Transverse colon (tissue), 3 donors: ENCODE results near the gene ATP10D.

Experiments
- POLR2A ChIP-seq: fragments of 450-650 bp; IDR thresholded peaks from one replicate; pipeline ENCODE4 v1.6.1; 2016; ENCODE audit warnings: antibody characterized with exemption, mild to moderate bottlenecking, moderate library complexity
- TF ChIP-seq, protein P1 (sequence below), 5 experiments: fragments of 200-600 bp in 3 of 5; fragments of 450-650 bp in 2 of 5; sonication (generic) in 3 of 5; IDR thresholded peaks; 1 replicate in 2 of 5; 2 replicates in 3 of 5; pipeline ENCODE4 v1.5.1; 2016 to 2017; ENCODE audit warnings: antibody characterized with exemption in 5 of 5, inconsistent platforms in 3 of 5, mild to moderate bottlenecking in 2 of 5, moderate library complexity in 1 of 5

GRCh38 chr4:47606482-47606881 is 121.4 kb downstream of the ATP10D start:
- TF ChIP-seq, protein P1, sequence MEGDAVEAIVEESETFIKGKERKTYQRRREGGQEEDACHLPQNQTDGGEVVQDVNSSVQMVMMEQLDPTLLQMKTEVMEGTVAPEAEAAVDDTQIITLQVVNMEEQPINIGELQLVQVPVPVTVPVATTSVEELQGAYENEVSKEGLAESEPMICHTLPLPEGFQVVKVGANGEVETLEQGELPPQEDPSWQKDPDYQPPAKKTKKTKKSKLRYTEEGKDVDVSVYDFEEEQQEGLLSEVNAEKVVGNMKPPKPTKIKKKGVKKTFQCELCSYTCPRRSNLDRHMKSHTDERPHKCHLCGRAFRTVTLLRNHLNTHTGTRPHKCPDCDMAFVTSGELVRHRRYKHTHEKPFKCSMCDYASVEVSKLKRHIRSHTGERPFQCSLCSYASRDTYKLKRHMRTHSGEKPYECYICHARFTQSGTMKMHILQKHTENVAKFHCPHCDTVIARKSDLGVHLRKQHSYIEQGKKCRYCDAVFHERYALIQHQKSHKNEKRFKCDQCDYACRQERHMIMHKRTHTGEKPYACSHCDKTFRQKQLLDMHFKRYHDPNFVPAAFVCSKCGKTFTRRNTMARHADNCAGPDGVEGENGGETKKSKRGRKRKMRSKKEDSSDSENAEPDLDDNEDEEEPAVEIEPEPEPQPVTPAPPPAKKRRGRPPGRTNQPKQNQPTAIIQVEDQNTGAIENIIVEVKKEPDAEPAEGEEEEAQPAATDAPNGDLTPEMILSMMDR (IDR thresholded peaks at IDR 0.05), result no peak
- TF ChIP-seq POLR2A, result no peak
